ENCODE measurements around the gene MRPS35. TPM values are rescaled to one million over a fixed set of nuclear protein-coding genes. Genes with fewer than 3 reads are reported as not detected.

The MRPS35 gene
- total RNA-seq, 4 donors from 2014 or later = 76.3 to 153 (median 98.2) TPM

GRCh38 chr12:27672051-27672450 lies 38.6 kb upstream of the MRPS35 start:
- in situ Hi-C loops (cut with MboI; ENCODE audit: low sequenced_read_pairs in 4 of 4) = no loop called here
- H3K27me3 ChIP-seq = no peaks in the 10 kb centered on the region
- peaks cover 0 to 11% of the 10 kb centered on the region in 2 donors for H3K36me3 ChIP-seq
- TF ChIP-seq CTCF (IDR thresholded peaks at IDR 0.05 in 4 of 5, conservative IDR thresholded peaks at IDR 0.05 in 1 of 5) = no peak
- TF ChIP-seq POLR2A (IDR thresholded peaks at IDR 0.05) = no peak
- intact Hi-C loops (cut with DNase I; ENCODE audit: low total_unique reads) = no loop called here
- H3K4me3 ChIP-seq = no peak overlapping the region
- ATAC-seq (no peak), DNase-seq (no peak)
- no peaks in the 10 kb centered on the region for H3K9me3 ChIP-seq
- peaks cover 12 to 23% of the 10 kb centered on the region in 2 donors for H3K4me1 ChIP-seq
- H3K27ac ChIP-seq = peak overlapping the region in 1 of 4 donors; percentile 20

DNA sequence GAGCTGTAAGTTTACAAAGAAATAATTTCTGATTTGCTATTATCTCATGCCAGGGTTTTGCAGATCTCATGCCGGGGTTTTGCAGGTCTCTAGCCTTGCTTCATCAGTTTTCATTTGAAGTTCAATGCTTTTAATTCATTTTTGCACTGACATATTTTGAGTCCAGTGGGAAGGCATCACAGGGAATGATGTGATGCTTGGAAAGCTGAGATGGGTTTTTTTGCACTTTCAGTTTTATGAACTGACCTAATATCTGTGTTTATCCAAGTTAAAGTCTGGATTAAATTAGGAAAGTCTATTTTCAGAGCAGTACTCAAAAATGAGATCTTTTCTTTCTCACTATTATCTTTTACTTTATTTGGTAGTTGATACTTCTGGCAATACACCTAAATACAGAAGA lies 38.0 kb upstream of the MRPS35 start:
- DNase-seq = no peak
- H3K27me3 ChIP-seq = no peaks in the 10 kb centered on the region
- ATAC-seq = no peak
- no peaks in the 10 kb centered on the region for H3K9me3 ChIP-seq
- in situ Hi-C loops (cut with MboI; ENCODE audit: low sequenced_read_pairs in 4 of 4) (no loop called here), intact Hi-C loops (cut with DNase I; ENCODE audit: low total_unique reads) (no loop called here)
- H3K27ac ChIP-seq = peak overlapping the region; percentile 14 to 55 (median 50)
- H3K4me3 ChIP-seq = no peak overlapping the region
- TF ChIP-seq CTCF (IDR thresholded peaks at IDR 0.05 in 4 of 5, conservative IDR thresholded peaks at IDR 0.05 in 1 of 5) (no peak), POLR2A (IDR thresholded peaks at IDR 0.05) (no peak)
- peaks cover 12 to 17% of the 10 kb centered on the region in 2 donors for H3K4me1 ChIP-seq
- H3K36me3 ChIP-seq = peaks cover 0 to 17% of the 10 kb centered on the region in 2 donors

- H3K4me3 ChIP-seq = no peak overlapping the region
- DNase-seq = no peak
- H3K27ac ChIP-seq = peak overlapping the region; percentile 14 to 55 (median 50)
- H3K4me1 ChIP-seq = peaks cover 12 to 17% of the 10 kb centered on the region in 2 donors
- peak; percentile 30 to 50 for ATAC-seq
- no peaks in the 10 kb centered on the region for H3K9me3 ChIP-seq
- no peak for TF ChIP-seq POLR2A (IDR thresholded peaks at IDR 0.05)
- no peak for TF ChIP-seq CTCF (IDR thresholded peaks at IDR 0.05 in 4 of 5, conservative IDR thresholded peaks at IDR 0.05 in 1 of 5)
- intact Hi-C loops (cut with DNase I; ENCODE audit: low total_unique reads) = no loop called here
- in situ Hi-C loops (cut with MboI; ENCODE audit: low sequenced_read_pairs in 4 of 4) = no loop called here
- no peaks in the 10 kb centered on the region for H3K27me3 ChIP-seq
- H3K36me3 ChIP-seq = peaks cover 0 to 20% of the 10 kb centered on the region in 2 donors
Observed at GRCh38 chr12:27673101-27673718, 37.4 kb upstream of the MRPS35 start.

DNA sequence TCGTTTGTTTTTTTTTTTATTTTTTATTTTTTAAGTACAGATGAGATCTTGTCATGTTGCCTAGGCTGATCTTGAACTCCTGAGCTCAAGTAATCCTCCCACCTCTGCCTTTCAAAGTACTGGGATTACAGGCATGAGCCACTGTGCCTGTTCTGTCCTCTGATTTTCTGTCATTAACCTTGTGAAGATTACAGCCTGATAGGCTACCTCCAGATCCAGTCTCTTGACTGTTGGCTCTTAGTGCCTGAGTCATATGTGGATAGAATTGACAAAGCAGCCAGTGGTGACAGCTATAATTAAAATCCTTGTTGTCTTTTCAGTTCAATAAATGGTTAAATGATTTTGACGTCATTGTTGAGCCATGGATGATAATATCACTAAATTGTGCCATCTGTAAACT lies 35.6 kb upstream of the MRPS35 start:
- H3K27me3 ChIP-seq = no peaks in the 10 kb centered on the region
- H3K4me1 ChIP-seq = peaks cover 12 to 17% of the 10 kb centered on the region in 2 donors
- no peak overlapping the region for H3K4me3 ChIP-seq
- intact Hi-C loops (cut with DNase I; ENCODE audit: low total_unique reads) = no loop called here
- no peak for ATAC-seq
- no peak for DNase-seq
- in situ Hi-C loops (cut with MboI; ENCODE audit: low sequenced_read_pairs in 4 of 4) = no loop called here
- no peak overlapping the region for H3K27ac ChIP-seq
- TF ChIP-seq POLR2A (IDR thresholded peaks at IDR 0.05) = no peak
- no peak for TF ChIP-seq CTCF (IDR thresholded peaks at IDR 0.05 in 4 of 5, conservative IDR thresholded peaks at IDR 0.05 in 1 of 5)
- H3K9me3 ChIP-seq = no peaks in the 10 kb centered on the region
- H3K36me3 ChIP-seq = peaks cover 0 to 33% of the 10 kb centered on the region in 2 donors

GRCh38 chr12:27680619-27681018 lies 30.0 kb upstream of the MRPS35 start:
- intact Hi-C loops (cut with DNase I; ENCODE audit: low total_unique reads) = no loop called here
- in situ Hi-C loops (cut with MboI; ENCODE audit: low sequenced_read_pairs in 4 of 4) = no loop called here
- Histone ChIP-seq H3K27me3 (no peaks in the 10 kb centered on the region), H3K36me3 (peaks cover 0 to 70% of the 10 kb centered on the region in 2 donors), H3K9me3 (no peaks in the 10 kb centered on the region), H3K4me3 (no peak overlapping the region), H3K27ac (no peak overlapping the region), H3K4me1 (no peaks in the 10 kb centered on the region)
- no peak for ATAC-seq
- DNase-seq = no peak
- TF ChIP-seq POLR2A (IDR thresholded peaks at IDR 0.05) (no peak), CTCF (IDR thresholded peaks at IDR 0.05 in 4 of 5, conservative IDR thresholded peaks at IDR 0.05 in 1 of 5) (no peak)

Measured in gastrocnemius medialis (tissue), 4 donors.